Hepatocyte (in vitro differentiated cells): ENCODE results near the gene CBY3. TPM values are rescaled to one million over a fixed set of nuclear protein-coding genes. Genes with fewer than 3 reads are reported as not detected.

ENCODE experiments used
- DNase-seq: peaks from one replicate; pipeline ENCODE4 v3.0.0-alpha.2; 2016; ENCODE audit warnings: low spot score
- H2AFZ ChIP-seq: fragments of 200-600 bp; sonication (generic); 2 replicates; pipeline ENCODE4 v1.6.0; 2016; ENCODE audit warnings: antibody characterized with exemption, mild to moderate bottlenecking
- H3K27ac ChIP-seq: fragments of 200-600 bp; sonication (generic); 2 replicates; pipeline ENCODE4 v1.5.1; 2016; ENCODE audit warnings: mild to moderate bottlenecking
- H3K27me3 ChIP-seq: fragments of 200-600 bp; sonication (generic); 2 replicates; pipeline ENCODE4 v1.6.1; 2016
- H3K36me3 ChIP-seq: fragments of 200-600 bp; sonication (generic); replicated peaks from 2 replicates; pipeline ENCODE4 v1.5.1; 2016; ENCODE audit warnings: low read depth; ENCODE audit not compliant: insufficient read depth
- H3K4me1 ChIP-seq: fragments of 200-600 bp; sonication (generic); 2 replicates; pipeline ENCODE4 v1.5.1; 2016; ENCODE audit warnings: mild to moderate bottlenecking, moderate library complexity; ENCODE audit not compliant: insufficient read depth
- H3K4me2 ChIP-seq: fragments of 200-600 bp; sonication (generic); 2 replicates; pipeline ENCODE4 v1.6.0; 2016
- H3K4me3 ChIP-seq: fragments of 200-600 bp; sonication (generic); 2 replicates; pipeline ENCODE4 v1.5.1; 2016; ENCODE audit warnings: mild to moderate bottlenecking
- H3K79me2 ChIP-seq: fragments of 200-600 bp; sonication (generic); 2 replicates; pipeline ENCODE4 v1.6.0; 2017; ENCODE audit warnings: mild to moderate bottlenecking
- H3K9me2 ChIP-seq: fragments of 200-600 bp; sonication (generic); replicated peaks from 2 replicates; pipeline ENCODE4 v1.6.0; 2017; ENCODE audit warnings: mild to moderate bottlenecking; ENCODE audit not compliant: insufficient read depth
- H3K9me3 ChIP-seq: fragments of 200-600 bp; sonication (generic); 2 replicates; pipeline ENCODE4 v1.5.1; 2016; ENCODE audit warnings: low read depth, mild to moderate bottlenecking
- H4K20me1 ChIP-seq: fragments of 200-600 bp; sonication (generic); 2 replicates; pipeline ENCODE4 v1.6.0; 2016; ENCODE audit warnings: mild to moderate bottlenecking; ENCODE audit not compliant: insufficient read depth, poor library complexity, severe bottlenecking
- CTCF ChIP-seq: fragments of 200-600 bp; sonication (generic); IDR thresholded peaks from 2 replicates; pipeline ENCODE4 v1.5.1; 2016; ENCODE audit warnings: antibody characterized with exemption, mild to moderate bottlenecking; ENCODE audit not compliant: poor library complexity
- EZH2 ChIP-seq: fragments of 200-600 bp; sonication (generic); IDR thresholded peaks from 2 replicates; pipeline ENCODE4 v1.6.1; 2016; ENCODE audit warnings: antibody characterized with exemption, mild to moderate bottlenecking, borderline replicate concordance
- EZH2phosphoT487 ChIP-seq: fragments of 200-600 bp; sonication (generic); IDR thresholded peaks from one replicate; pipeline ENCODE4 v1.6.1; 2018; ENCODE audit warnings: antibody characterized with exemption, mild to moderate bottlenecking, low read depth, moderate library complexity; ENCODE audit not compliant: unreplicated experiment, severe bottlenecking
- WGBS: methylation state at CpG from one replicate; pipeline ENCODE4 v1.1.6; 2016; ENCODE audit warnings: low lambda C conversion rate; ENCODE audit errors: missing lambda C conversion rate; 5-methylcytosine and 5-hydroxymethylcytosine counted together
- polyA plus RNA-seq: library from polyadenylated mRNA; unstranded; fragments of >200 nt; fragmentation: Nextera tagmentation; extraction: Ambion mirVana; gene quantifications from 2 replicates; pipeline ENCODE4 v1.2.1, GENCODE V29; 2016
- total RNA-seq: library from RNA; depleted of rRNA; stranded (reverse); fragments of >200 nt; gene quantifications from 2 replicates; pipeline ENCODE4 v1.2.3, GENCODE V29; 2014

Gene CBY3
- total and polyA plus RNA-seq, 2 experiments from 2014 or later: not detected

GRCh38 chr5:179727106-179727505, 46.3 kb upstream of the CBY3 start:
- no peak for DNase-seq
- H3K36me3 ChIP-seq: peaks cover 7% of the 10 kb centered on the region

GRCh38 chr5:179724163-179724562, 43.3 kb upstream of the CBY3 start:
- TF ChIP-seq CTCF (no peak), EZH2 (no peak), EZH2phosphoT487 (no peak)
- H3K4me2 ChIP-seq: no peak overlapping the region
- no peaks in the 10 kb centered on the region for H3K4me1 ChIP-seq
- no peak overlapping the region for H3K27ac ChIP-seq
- H2AFZ ChIP-seq: no peak overlapping the region
- no peaks in the 10 kb centered on the region for H3K9me3 ChIP-seq
- 98% methylated on average over 4 of the region's 4 CpGs for WGBS
- peaks cover 22% of the 10 kb centered on the region for H4K20me1 ChIP-seq
- H3K79me2 ChIP-seq: peaks cover 43% of the 10 kb centered on the region
- no peak for DNase-seq
- no peaks in the 10 kb centered on the region for H3K27me3 ChIP-seq
- no peak overlapping the region for H3K4me3 ChIP-seq
- no peaks in the 10 kb centered on the region for H3K9me2 ChIP-seq
- peaks cover 10% of the 10 kb centered on the region for H3K36me3 ChIP-seq

More at GRCh38 chr5:179727106-179727505, 46.3 kb upstream of the CBY3 start:
- 96% methylated on average over 6 of the region's 6 CpGs for WGBS
- Histone ChIP-seq H3K79me2 (peaks cover 20% of the 10 kb centered on the region), H2AFZ (no peak overlapping the region), H4K20me1 (peaks cover 10% of the 10 kb centered on the region), H3K4me2 (no peak overlapping the region), H3K9me2 (no peaks in the 10 kb centered on the region), H3K9me3 (no peaks in the 10 kb centered on the region), H3K4me1 (peaks cover 7% of the 10 kb centered on the region), H3K4me3 (no peak overlapping the region), H3K27me3 (no peaks in the 10 kb centered on the region), H3K27ac (no peak overlapping the region)
- TF ChIP-seq EZH2phosphoT487 (no peak), CTCF (no peak), EZH2 (no peak)

GRCh38 chr5:179720222-179720621, 39.4 kb upstream of the CBY3 start:
- H3K4me3 ChIP-seq: no peak overlapping the region
- H2AFZ ChIP-seq: no peak overlapping the region
- peaks cover 10% of the 10 kb centered on the region for H3K36me3 ChIP-seq
- H3K9me2 ChIP-seq: no peaks in the 10 kb centered on the region
- WGBS: 93% methylated on average over 2 of the region's 2 CpGs
- H3K9me3 ChIP-seq: no peaks in the 10 kb centered on the region
- no peak overlapping the region for H3K4me2 ChIP-seq
- H3K27me3 ChIP-seq: no peaks in the 10 kb centered on the region
- H3K27ac ChIP-seq: no peak overlapping the region
- H4K20me1 ChIP-seq: peaks cover 26% of the 10 kb centered on the region
- no peaks in the 10 kb centered on the region for H3K4me1 ChIP-seq
- peaks cover 63% of the 10 kb centered on the region for H3K79me2 ChIP-seq
- TF ChIP-seq EZH2 (no peak), EZH2phosphoT487 (no peak), CTCF (no peak)
- no peak for DNase-seq

- Histone ChIP-seq H3K79me2 (peaks cover 68% of the 10 kb centered on the region), H3K9me3 (no peaks in the 10 kb centered on the region), H3K36me3 (no peaks in the 10 kb centered on the region), H3K27ac (no peak overlapping the region), H4K20me1 (peaks cover 11% of the 10 kb centered on the region), H3K4me2 (no peak overlapping the region), H3K27me3 (no peaks in the 10 kb centered on the region), H3K4me3 (no peak overlapping the region), H3K9me2 (no peaks in the 10 kb centered on the region), H2AFZ (no peak overlapping the region), H3K4me1 (no peaks in the 10 kb centered on the region)
- TF ChIP-seq CTCF (no peak), EZH2 (no peak), EZH2phosphoT487 (no peak)
- 67% methylated on average over 1 of the region's 1 CpG for WGBS
- no peak for DNase-seq
Measured at GRCh38 chr5:179716286-179716685, 35.5 kb upstream of the CBY3 start.
